Measurements from ENCODE around the gene LGALS3BP. TPM values are rescaled to one million over a fixed set of nuclear protein-coding genes. Genes with fewer than 3 reads are reported as not detected.

The LGALS3BP gene
- total RNA-seq, 1 donor from 2014 or later, result 488 TPM

DNA sequence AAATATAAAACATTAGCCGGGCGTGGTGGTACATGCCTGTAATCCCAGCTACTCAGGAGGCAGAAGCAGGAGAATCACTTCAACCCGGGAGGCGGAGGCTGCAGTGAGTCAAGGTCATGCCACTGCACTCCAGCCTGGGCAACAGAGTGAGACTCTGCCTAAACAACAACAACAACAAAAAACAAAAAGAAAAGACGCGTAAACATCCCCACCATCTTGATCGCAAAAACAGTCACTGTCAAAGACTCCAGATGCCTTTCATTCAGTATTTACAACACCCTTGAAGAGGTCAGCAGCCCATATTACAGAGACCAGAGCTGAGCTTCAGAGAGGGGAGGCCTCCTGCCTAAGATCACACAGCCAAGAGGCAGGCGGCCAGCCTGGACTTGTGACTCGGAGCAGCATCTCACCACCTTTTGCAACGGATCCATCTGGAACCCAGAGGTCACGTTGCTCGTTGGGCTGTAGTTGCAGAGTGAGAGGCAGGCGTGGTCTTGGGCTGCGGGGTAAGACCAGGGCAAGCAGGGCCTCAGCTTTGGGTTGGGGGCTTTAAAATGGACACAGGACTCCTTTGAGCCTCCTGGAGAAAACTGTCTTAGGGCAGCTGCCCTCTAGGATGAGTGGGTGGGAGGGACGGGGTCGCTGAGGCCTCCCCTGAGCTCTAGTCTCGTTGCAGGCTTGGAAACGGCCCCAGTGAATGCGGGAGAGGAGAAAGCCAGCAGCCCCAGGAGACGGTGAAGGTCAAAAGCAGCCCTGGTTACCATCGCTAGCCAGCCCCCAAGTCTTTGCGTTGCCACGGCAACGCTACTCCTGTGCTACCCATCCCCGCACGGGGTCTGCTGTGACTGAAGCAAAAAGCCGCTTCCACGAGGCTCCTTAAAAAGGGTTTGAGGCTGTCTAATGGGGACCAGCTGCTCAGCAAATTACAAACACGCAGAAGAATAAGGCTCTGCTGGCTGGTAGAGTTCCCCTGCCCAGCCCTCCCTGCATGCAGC, 26.1 kb downstream of the LGALS3BP start:
- Histone ChIP-seq H3K4me3 (no peak overlapping the region), H3K36me3 (no peaks in the 10 kb centered on the region), H3K4me1 (peaks cover 30% of the 10 kb centered on the region), H3K9me3 (peaks cover 10% of the 10 kb centered on the region), H3K27me3 (no peaks in the 10 kb centered on the region), H3K27ac (peak overlapping the region; percentile 85)
- TF ChIP-seq, protein P1, sequence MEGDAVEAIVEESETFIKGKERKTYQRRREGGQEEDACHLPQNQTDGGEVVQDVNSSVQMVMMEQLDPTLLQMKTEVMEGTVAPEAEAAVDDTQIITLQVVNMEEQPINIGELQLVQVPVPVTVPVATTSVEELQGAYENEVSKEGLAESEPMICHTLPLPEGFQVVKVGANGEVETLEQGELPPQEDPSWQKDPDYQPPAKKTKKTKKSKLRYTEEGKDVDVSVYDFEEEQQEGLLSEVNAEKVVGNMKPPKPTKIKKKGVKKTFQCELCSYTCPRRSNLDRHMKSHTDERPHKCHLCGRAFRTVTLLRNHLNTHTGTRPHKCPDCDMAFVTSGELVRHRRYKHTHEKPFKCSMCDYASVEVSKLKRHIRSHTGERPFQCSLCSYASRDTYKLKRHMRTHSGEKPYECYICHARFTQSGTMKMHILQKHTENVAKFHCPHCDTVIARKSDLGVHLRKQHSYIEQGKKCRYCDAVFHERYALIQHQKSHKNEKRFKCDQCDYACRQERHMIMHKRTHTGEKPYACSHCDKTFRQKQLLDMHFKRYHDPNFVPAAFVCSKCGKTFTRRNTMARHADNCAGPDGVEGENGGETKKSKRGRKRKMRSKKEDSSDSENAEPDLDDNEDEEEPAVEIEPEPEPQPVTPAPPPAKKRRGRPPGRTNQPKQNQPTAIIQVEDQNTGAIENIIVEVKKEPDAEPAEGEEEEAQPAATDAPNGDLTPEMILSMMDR (IDR thresholded peaks at IDR 0.05), result no peak
- TF ChIP-seq POLR2A (IDR thresholded peaks at IDR 0.05) (no peak), POLR2AphosphoS5 (IDR thresholded peaks at IDR 0.05; ENCODE audit: insufficient read depth in 1 of 2, low read depth in 1 of 2) (peak in 1 of 2 donors; percentile 49)
- no peak for DNase-seq (ENCODE audit: extremely low spot score in 2 of 2)
- intact Hi-C loops (cut with DNase I), result no loop called here

DNA sequence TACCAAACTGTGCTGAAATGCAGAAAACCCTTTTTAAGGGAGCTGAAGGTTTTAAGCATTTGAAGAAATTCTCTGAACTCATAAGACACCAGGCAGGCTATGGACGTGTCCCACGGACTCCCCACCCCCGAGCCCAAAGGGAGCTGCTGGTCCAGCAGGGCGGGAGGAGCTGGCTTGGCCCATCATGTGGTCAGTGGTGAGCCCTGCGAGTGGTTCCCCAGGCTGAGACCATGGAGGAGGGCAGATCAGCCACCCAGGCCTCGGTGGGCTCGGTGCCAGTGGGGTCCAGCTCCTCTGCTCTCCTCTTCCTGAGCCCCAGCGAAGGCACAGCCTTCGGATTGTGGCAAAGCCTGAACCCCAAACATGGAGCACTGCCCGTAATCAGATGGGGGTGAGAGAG, 27.0 kb downstream of the LGALS3BP start:
- Histone ChIP-seq H3K36me3 (no peaks in the 10 kb centered on the region), H3K27me3 (no peaks in the 10 kb centered on the region), H3K27ac (peak overlapping the region; percentile 85), H3K4me1 (peaks cover 30% of the 10 kb centered on the region), H3K9me3 (peaks cover 10% of the 10 kb centered on the region), H3K4me3 (no peak overlapping the region)
- intact Hi-C loops (cut with DNase I), result no loop called here
- DNase-seq (ENCODE audit: extremely low spot score in 2 of 2), result no peak
- no peak for TF ChIP-seq POLR2A (IDR thresholded peaks at IDR 0.05)
- no peak for TF ChIP-seq POLR2AphosphoS5 (IDR thresholded peaks at IDR 0.05; ENCODE audit: insufficient read depth in 1 of 2, low read depth in 1 of 2)
- TF ChIP-seq, protein P1 (IDR thresholded peaks at IDR 0.05), result no peak

DNA sequence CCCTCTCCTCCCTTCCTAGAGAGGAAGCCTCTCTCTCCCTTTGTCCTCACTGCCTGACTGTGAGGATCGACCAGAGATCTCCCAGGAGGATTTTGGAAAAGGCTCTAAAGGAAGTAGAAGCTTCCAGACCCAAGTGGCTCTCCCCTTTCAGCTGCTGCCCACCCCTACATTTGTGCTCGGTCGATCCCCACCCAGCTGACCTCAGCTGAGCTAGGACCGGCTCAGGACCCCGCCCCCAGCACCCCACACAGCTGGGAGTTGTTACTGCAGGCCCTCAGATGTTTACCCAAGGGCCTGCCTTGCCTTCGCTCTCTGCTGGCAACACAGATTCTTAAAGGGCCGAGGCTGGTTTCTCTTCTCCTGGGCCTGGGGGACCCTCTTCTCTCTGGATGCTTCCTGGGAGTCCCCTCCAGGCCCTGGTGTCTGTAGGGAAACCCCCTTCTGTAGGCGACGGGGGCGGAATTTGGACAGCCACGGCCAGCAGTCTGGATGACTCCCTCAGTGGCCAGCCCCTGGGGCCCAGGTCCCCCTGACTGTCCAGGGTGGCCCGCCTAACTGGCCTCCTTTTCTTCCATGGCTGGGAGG, 27.7 kb downstream of the LGALS3BP start:
- intact Hi-C loops (cut with DNase I), result no loop called here
- peaks cover 30% of the 10 kb centered on the region for H3K4me1 ChIP-seq
- H3K36me3 ChIP-seq, result no peaks in the 10 kb centered on the region
- TF ChIP-seq POLR2AphosphoS5 (IDR thresholded peaks at IDR 0.05; ENCODE audit: insufficient read depth in 1 of 2, low read depth in 1 of 2), result no peak
- TF ChIP-seq, protein P1 (IDR thresholded peaks at IDR 0.05), result no peak
- no peak for TF ChIP-seq POLR2A (IDR thresholded peaks at IDR 0.05)
- no peak overlapping the region for H3K4me3 ChIP-seq
- peak overlapping the region; percentile 85 for H3K27ac ChIP-seq
- H3K9me3 ChIP-seq, result peaks cover 10% of the 10 kb centered on the region
- no peak for DNase-seq (ENCODE audit: extremely low spot score in 2 of 2)
- H3K27me3 ChIP-seq, result no peaks in the 10 kb centered on the region

DNA sequence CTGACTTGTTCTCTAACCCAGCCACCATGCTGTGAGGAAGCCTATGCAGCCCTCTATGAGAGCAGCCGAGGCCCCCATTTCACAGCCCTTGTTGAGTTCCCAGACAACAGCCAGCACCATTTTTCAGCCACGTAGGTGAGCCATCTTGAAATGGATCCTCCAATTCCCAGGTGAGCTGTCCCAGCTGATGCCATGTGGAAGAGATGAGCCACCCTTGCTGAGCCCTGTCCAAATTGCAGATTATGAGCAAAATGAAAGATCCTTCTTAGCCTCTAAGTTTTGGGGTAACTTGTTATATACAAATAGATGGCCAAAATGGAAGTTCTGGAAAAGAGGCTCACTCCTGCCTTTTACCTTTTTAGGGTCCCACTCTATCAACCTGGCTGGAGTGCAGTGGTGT, 28.9 kb downstream of the LGALS3BP start:
- peaks cover 10% of the 10 kb centered on the region for H3K9me3 ChIP-seq
- no peaks in the 10 kb centered on the region for H3K36me3 ChIP-seq
- no peak for DNase-seq (ENCODE audit: extremely low spot score in 2 of 2)
- TF ChIP-seq, protein P1 (IDR thresholded peaks at IDR 0.05), result no peak
- TF ChIP-seq POLR2AphosphoS5 (IDR thresholded peaks at IDR 0.05; ENCODE audit: insufficient read depth in 1 of 2, low read depth in 1 of 2), result no peak
- TF ChIP-seq POLR2A (IDR thresholded peaks at IDR 0.05), result no peak
- intact Hi-C loops (cut with DNase I), result no loop called here
- H3K4me3 ChIP-seq, result no peak overlapping the region
- H3K27me3 ChIP-seq, result no peaks in the 10 kb centered on the region
- peaks cover 30% of the 10 kb centered on the region for H3K4me1 ChIP-seq
- no peak overlapping the region for H3K27ac ChIP-seq
